PC-9 (cell line): Measurements from ENCODE around the gene AGO4. TPM values are rescaled to one million over a fixed set of nuclear protein-coding genes. Genes with fewer than 3 reads are reported as not detected.
"Not testable (repeated sequence)": the region's sequence is repeated elsewhere in the genome, so short reads cannot be mapped to it uniquely, and the experiment has no call there.

Source experiments
- BruUV-seq: library from RNA; stranded (reverse); fragments of 400-500 nt; replicated peaks from 2 replicates; lab custom pipeline; 2021; lab: Mats Ljungman, UMichigan
- CTCF ChIA-PET: fragments of 300-600 bp; sonication (Branson Sonifier 250); formaldehyde crosslinking; loops from one replicate; lab custom pipeline; 2022; ENCODE audit warnings: antibody characterized with exemption; lab: Charles Lee
- POLR2A ChIA-PET: fragments of 300-600 bp; sonication (Branson Sonifier 250); formaldehyde crosslinking; loops from one replicate; lab custom pipeline; 2022; ENCODE audit warnings: antibody characterized with exemption; ENCODE audit not compliant: unreplicated experiment; lab: Charles Lee
- DNase-seq, 2 experiments: peaks; one replicate each; pipeline versions ENCODE4 v3.0.0 to v3.0.0-alpha.2; 2015 to 2022; ENCODE audit warnings: mixed read lengths in 1 of 2
- H2AFZ ChIP-seq: fragments of 200-600 bp; sonication (generic); 2 replicates; pipeline ENCODE4 v1.8.1; 2017; ENCODE audit warnings: antibody characterized with exemption
- H3F3A ChIP-seq: fragments of 200-600 bp; sonication (generic); 2 replicates; pipeline ENCODE4 v1.8.1; 2017; ENCODE audit warnings: antibody characterized with exemption, mild to moderate bottlenecking, low read depth; ENCODE audit not compliant: insufficient read depth
- H3K27ac ChIP-seq: fragments of 200-600 bp; sonication (generic); 2 replicates; pipeline ENCODE4 v1.6.1; 2016; ENCODE audit warnings: mixed run types
- H3K27me3 ChIP-seq: fragments of 200-600 bp; sonication (generic); 2 replicates; pipeline ENCODE4 v1.6.1; 2016; ENCODE audit warnings: low read depth, mixed run types; ENCODE audit not compliant: insufficient read depth
- H3K36me3 ChIP-seq: fragments of 200-600 bp; sonication (generic); 2 replicates; pipeline ENCODE4 v1.6.1; 2016; ENCODE audit warnings: low read depth, mixed run types
- H3K4me1 ChIP-seq: fragments of 200-600 bp; sonication (generic); replicated peaks from 2 replicates; pipeline ENCODE4 v1.6.1; 2016; ENCODE audit warnings: mixed run types; ENCODE audit not compliant: insufficient read depth
- H3K4me2 ChIP-seq: fragments of 200-600 bp; sonication (generic); 2 replicates; pipeline ENCODE4 v1.6.1; 2017; ENCODE audit warnings: mixed run types
- H3K4me3 ChIP-seq: fragments of 200-600 bp; sonication (generic); 2 replicates; pipeline ENCODE4 v1.6.1; 2016; ENCODE audit warnings: mixed run types
- H3K79me2 ChIP-seq: fragments of 200-600 bp; sonication (generic); 2 replicates; pipeline ENCODE4 v1.6.1; 2017; ENCODE audit warnings: low read depth, mixed run types
- H3K9me2 ChIP-seq: fragments of 200-600 bp; sonication (generic); 2 replicates; pipeline ENCODE4 v1.8.1; 2017; ENCODE audit warnings: mild to moderate bottlenecking; ENCODE audit not compliant: insufficient read depth
- H3K9me3 ChIP-seq: fragments of 200-600 bp; sonication (generic); 2 replicates; pipeline ENCODE4 v1.8.1; 2016; ENCODE audit warnings: low read depth; ENCODE audit not compliant: insufficient read depth
- H4K20me1 ChIP-seq: fragments of 200-600 bp; sonication (generic); 2 replicates; pipeline ENCODE4 v1.8.1; 2017; ENCODE audit not compliant: insufficient read depth
- EZH2 ChIP-seq: fragments of 200-600 bp; sonication (generic); IDR thresholded peaks from 2 replicates; pipeline ENCODE4 v1.8.0; 2017; ENCODE audit warnings: antibody characterized with exemption, low read depth
- intact Hi-C: fragments of 100-400 bp; cut with micrococcal nuclease; formaldehyde crosslinking; loops from one replicate; pipeline ENCODE4 v1.10.0; 2022; ENCODE audit not compliant: unreplicated experiment
- total RNA-seq: library from RNA; stranded (reverse); gene quantifications from 2 replicates; pipeline ENCODE4 v1.2.3, GENCODE V29; 2021
- TF ChIP-seq, protein P1 (sequence below): fragments of 200-600 bp; sonication (generic); conservative IDR thresholded peaks from 2 replicates; pipeline ENCODE4 v1.6.1; 2017; ENCODE audit warnings: mixed run types, antibody characterized with exemption, mild to moderate bottlenecking, moderate library complexity

Gene AGO4
- total RNA-seq, 1 experiment from 2014 or later: 12.4 TPM

DNA sequence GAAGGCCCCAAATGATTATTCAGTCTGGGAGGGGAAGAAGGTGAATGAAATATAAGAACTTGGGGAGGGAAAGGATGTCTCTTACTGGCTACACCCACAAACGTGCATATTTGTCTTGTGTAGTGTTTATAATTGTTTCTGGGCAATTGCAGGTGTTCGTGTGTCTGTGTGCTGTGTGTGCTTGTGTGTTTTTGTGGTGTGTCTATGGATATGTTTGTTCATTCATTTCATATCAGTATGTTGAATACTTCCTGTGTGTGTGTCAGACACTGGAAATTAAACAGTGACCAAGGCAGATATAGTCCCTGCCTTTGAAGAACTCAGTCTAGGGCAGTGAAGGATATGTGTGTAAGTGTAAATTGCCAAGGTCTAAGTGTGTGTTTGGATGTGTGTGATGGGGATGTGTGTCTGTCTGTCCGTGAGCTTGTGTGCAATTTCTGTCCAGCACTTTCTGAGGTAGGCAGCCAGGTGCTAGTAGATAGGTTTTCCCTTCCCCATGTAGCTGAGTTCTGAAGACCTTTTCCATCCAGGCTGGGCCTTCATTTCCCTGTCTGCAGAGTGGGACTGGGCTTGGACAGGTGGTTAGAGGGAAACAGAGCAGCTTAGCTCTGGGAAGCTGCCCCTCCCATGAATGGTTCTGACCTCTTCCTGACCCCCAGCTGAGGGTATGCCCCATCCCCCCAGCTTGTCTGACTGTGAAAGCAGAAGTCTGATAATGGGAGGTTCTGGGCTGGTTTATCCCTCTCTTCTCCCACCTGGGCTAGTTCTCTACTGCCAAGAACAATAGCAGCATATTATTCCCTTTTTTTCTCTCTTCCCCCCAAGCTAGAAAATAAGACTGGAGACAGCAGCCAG, 79.0 kb downstream of the AGO4 start:
- Histone ChIP-seq H3K4me2 (no peak overlapping the region), H3K27ac (no peak overlapping the region), H3K27me3 (no peaks in the 10 kb centered on the region), H3K9me3 (no peaks in the 10 kb centered on the region), H3K79me2 (peaks cover 24% of the 10 kb centered on the region), H3K9me2 (no peaks in the 10 kb centered on the region), H3K36me3 (peaks cover 10% of the 10 kb centered on the region), H3K4me1 (no peaks in the 10 kb centered on the region), H3F3A (no peaks in the 10 kb centered on the region), H2AFZ (no peak overlapping the region), H4K20me1 (peaks cover 14% of the 10 kb centered on the region), H3K4me3 (no peak overlapping the region)
- no peak for TF ChIP-seq EZH2
- TF ChIP-seq, protein P1, sequence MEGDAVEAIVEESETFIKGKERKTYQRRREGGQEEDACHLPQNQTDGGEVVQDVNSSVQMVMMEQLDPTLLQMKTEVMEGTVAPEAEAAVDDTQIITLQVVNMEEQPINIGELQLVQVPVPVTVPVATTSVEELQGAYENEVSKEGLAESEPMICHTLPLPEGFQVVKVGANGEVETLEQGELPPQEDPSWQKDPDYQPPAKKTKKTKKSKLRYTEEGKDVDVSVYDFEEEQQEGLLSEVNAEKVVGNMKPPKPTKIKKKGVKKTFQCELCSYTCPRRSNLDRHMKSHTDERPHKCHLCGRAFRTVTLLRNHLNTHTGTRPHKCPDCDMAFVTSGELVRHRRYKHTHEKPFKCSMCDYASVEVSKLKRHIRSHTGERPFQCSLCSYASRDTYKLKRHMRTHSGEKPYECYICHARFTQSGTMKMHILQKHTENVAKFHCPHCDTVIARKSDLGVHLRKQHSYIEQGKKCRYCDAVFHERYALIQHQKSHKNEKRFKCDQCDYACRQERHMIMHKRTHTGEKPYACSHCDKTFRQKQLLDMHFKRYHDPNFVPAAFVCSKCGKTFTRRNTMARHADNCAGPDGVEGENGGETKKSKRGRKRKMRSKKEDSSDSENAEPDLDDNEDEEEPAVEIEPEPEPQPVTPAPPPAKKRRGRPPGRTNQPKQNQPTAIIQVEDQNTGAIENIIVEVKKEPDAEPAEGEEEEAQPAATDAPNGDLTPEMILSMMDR: no peak
- intact Hi-C loops: no loop called here
- CTCF ChIA-PET: no interaction called here
- DNase-seq: no peak
- BruUV-seq: no TSS peak
- POLR2A ChIA-PET: no interaction called here

DNA sequence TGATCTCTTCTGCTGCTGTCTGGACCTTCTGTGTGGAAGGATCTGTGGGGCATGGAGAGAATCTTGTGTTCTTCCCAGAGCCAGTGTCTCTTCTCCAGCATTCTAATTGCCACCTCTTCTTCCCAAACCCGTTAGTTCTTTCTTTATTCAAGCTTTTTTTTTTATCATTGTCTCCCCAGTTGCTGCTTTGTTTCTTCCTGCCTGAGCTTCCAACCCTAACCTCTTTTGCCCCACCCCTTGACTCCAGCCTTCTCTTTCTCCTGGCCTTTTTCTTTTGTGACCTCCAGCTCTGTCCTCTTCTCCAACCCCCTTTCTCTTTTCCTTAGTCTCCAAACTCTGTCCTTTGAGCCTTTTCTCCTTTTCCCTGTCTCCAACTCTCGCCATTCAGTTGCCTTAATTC, 79.7 kb downstream of the AGO4 start:
- peaks cover 14% of the 10 kb centered on the region for H4K20me1 ChIP-seq
- DNase-seq: no peak
- H3K9me3 ChIP-seq: no peaks in the 10 kb centered on the region
- H3K4me1 ChIP-seq: no peaks in the 10 kb centered on the region
- H3K4me3 ChIP-seq: no peak overlapping the region
- POLR2A ChIA-PET: no interaction called here
- CTCF ChIA-PET: no interaction called here
- intact Hi-C loops: no loop called here
- no peak overlapping the region for H2AFZ ChIP-seq
- no peaks in the 10 kb centered on the region for H3K9me2 ChIP-seq
- no peaks in the 10 kb centered on the region for H3K27me3 ChIP-seq
- TF ChIP-seq, protein P1: no peak
- TF ChIP-seq EZH2: no peak
- BruUV-seq: no TSS peak
- no peak overlapping the region for H3K27ac ChIP-seq
- H3K4me2 ChIP-seq: no peak overlapping the region
- H3K79me2 ChIP-seq: peaks cover 24% of the 10 kb centered on the region
- H3F3A ChIP-seq: no peaks in the 10 kb centered on the region
- peaks cover 10% of the 10 kb centered on the region for H3K36me3 ChIP-seq

DNA sequence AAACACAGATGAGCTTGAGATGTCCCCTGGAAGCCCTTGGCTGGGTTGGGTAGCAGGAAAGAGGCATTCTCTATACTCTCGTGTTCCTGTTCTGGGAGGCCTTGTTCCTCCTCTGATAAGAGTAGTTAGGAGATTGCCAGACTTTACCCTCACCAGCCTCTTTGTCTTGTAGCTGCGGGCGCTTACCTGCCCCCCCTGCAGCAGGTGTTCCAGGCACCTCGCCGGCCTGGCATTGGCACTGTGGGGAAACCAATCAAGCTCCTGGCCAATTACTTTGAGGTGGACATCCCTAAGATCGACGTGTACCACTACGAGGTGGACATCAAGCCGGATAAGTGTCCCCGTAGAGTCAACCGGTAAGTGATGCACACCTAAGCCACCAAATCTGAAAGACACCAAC, 80.4 kb downstream of the AGO4 start:
- no peak for DNase-seq
- Histone ChIP-seq H3K9me2 (no peaks in the 10 kb centered on the region), H3K4me3 (no peak overlapping the region), H3K79me2 (peaks cover 23% of the 10 kb centered on the region), H2AFZ (no peak overlapping the region), H3K36me3 (peaks cover 13% of the 10 kb centered on the region), H3K9me3 (no peaks in the 10 kb centered on the region), H3K27ac (no peak overlapping the region), H3K27me3 (no peaks in the 10 kb centered on the region), H3K4me2 (no peak overlapping the region), H3F3A (no peaks in the 10 kb centered on the region), H4K20me1 (peaks cover 14% of the 10 kb centered on the region), H3K4me1 (no peaks in the 10 kb centered on the region)
- no TSS peak for BruUV-seq
- ChIA-PET POLR2A (interaction anchor here (1.3 kb wide), 1 partner anchor 43 kb away, joined by 9 read pairs; the partner anchor contains the start of gene AGO3), CTCF (no interaction called here)
- intact Hi-C loops: no loop called here
- TF ChIP-seq, protein P1: no peak

DNA sequence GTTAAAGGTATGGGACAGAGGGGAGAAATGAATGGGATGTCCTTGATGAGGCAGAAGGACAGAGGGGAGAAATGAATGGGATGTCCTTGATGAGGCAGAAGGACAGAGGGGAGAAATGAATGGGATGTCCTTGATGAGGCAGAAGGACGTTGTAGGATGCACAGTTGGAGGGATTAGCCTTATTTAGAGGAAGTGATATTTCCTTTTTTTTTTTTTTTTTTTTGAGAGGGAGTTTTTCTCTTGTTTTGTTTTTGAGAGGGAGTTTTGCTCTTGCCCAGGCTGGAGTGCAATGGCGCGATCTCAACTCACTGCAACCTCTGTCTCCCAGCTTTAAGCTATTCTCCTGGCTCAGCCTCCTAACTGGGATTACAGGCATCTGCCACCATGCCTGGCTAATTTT, 81.2 kb downstream of the AGO4 start:
- Histone ChIP-seq H4K20me1 (peaks cover 14% of the 10 kb centered on the region), H3K79me2 (peaks cover 16% of the 10 kb centered on the region), H3K36me3 (peaks cover 21% of the 10 kb centered on the region)
- H3K4me2 ChIP-seq, H3K4me1 ChIP-seq, H3K27ac ChIP-seq, H3K4me3 ChIP-seq, CTCF ChIA-PET, H3F3A ChIP-seq, intact Hi-C loops, BruUV-seq, H2AFZ ChIP-seq, DNase-seq, H3K9me3 ChIP-seq, H3K9me2 ChIP-seq, H3K27me3 ChIP-seq: not testable (repeated sequence)
- POLR2A ChIA-PET: interaction anchor here (1.3 kb wide), 1 partner anchor 42 kb away, joined by 9 read pairs; the partner anchor contains the start of gene AGO3
